ENCODE measurements around the gene RCVRN. TPM values are rescaled to one million over a fixed set of nuclear protein-coding genes. Genes with fewer than 3 reads are reported as not detected.

RCVRN gene
- total and polyA plus RNA-seq, 7 donors = 0.07 to 1.2 (median 0.36) TPM; not detected in 2

DNA sequence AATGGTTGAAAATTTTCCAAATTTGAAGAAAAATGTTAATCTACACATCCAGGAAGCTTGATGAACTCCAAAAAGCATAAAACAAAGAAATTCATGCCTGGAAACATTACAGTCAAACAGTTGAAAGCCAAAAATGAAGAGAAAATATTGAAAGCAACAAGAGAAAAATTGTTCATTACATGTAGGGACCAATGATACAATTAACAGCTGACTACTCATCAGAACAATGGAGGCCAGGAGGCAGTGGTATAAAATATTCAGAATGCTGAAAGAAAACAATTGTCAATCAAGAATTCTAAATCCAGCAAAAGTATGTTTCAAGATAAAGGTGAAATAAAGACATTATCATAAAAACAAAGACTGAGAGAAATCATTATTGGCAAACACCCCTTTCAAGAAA, 21.6 kb downstream of the RCVRN start:
- Histone ChIP-seq H3K36me3 (no peaks in the 10 kb centered on the region), H3K27me3 (no peaks in the 10 kb centered on the region), H3K4me3 (no peak overlapping the region), H3K27ac (no peak overlapping the region), H3K4me1 (no peaks in the 10 kb centered on the region), H3K9me3 (peaks cover 2 to 11% (median 6%) of the 10 kb centered on the region in 4 donors)
- no peak for DNase-seq
- intact Hi-C loops (cut with DNase I) = no loop called here
- TF ChIP-seq POLR2A (IDR thresholded peaks at IDR 0.05) (no peak), EP300 (IDR thresholded peaks at IDR 0.05) (no peak), POLR2AphosphoS5 (IDR thresholded peaks at IDR 0.05) (no peak)
- TF ChIP-seq, protein P1, sequence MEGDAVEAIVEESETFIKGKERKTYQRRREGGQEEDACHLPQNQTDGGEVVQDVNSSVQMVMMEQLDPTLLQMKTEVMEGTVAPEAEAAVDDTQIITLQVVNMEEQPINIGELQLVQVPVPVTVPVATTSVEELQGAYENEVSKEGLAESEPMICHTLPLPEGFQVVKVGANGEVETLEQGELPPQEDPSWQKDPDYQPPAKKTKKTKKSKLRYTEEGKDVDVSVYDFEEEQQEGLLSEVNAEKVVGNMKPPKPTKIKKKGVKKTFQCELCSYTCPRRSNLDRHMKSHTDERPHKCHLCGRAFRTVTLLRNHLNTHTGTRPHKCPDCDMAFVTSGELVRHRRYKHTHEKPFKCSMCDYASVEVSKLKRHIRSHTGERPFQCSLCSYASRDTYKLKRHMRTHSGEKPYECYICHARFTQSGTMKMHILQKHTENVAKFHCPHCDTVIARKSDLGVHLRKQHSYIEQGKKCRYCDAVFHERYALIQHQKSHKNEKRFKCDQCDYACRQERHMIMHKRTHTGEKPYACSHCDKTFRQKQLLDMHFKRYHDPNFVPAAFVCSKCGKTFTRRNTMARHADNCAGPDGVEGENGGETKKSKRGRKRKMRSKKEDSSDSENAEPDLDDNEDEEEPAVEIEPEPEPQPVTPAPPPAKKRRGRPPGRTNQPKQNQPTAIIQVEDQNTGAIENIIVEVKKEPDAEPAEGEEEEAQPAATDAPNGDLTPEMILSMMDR (IDR thresholded peaks at IDR 0.05) = no peak

DNA sequence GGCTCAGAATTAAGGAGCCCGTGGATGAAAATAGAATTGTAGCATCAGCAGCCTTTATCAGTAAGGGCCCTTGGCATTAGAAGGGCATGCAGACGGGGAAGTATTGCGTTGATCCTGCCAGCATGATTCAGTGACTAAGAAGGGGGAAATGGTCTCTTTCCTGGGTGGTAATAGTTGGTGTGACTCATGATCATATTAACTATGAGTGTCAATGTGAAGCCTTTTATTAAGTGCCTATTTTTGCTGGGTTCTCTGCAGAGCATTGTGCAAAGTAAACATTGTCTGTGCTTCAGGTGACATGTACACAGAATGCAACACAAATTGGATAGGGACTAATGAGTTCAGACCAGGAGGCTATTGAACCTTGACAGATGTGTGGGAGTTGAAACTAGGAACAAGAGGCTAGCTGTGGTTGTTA, 24.5 kb downstream of the RCVRN start:
- H3K27ac ChIP-seq = no peak overlapping the region
- intact Hi-C loops (cut with DNase I) = no loop called here
- no peaks in the 10 kb centered on the region for H3K36me3 ChIP-seq
- no peak for DNase-seq
- peaks cover 0 to 5% (median 4%) of the 10 kb centered on the region in 4 donors for H3K4me1 ChIP-seq
- 78 to 81% methylated on average over 3 of the region's 3 CpGs for WGBS, 2 donors
- H3K27me3 ChIP-seq = no peaks in the 10 kb centered on the region
- H3K9me3 ChIP-seq = peaks cover 2 to 11% (median 6%) of the 10 kb centered on the region in 4 donors
- TF ChIP-seq, protein P1 (IDR thresholded peaks at IDR 0.05) = no peak
- TF ChIP-seq EP300 (IDR thresholded peaks at IDR 0.05) (no peak), POLR2A (IDR thresholded peaks at IDR 0.05) (no peak), POLR2AphosphoS5 (IDR thresholded peaks at IDR 0.05) (no peak)
- no peak overlapping the region for H3K4me3 ChIP-seq

DNA sequence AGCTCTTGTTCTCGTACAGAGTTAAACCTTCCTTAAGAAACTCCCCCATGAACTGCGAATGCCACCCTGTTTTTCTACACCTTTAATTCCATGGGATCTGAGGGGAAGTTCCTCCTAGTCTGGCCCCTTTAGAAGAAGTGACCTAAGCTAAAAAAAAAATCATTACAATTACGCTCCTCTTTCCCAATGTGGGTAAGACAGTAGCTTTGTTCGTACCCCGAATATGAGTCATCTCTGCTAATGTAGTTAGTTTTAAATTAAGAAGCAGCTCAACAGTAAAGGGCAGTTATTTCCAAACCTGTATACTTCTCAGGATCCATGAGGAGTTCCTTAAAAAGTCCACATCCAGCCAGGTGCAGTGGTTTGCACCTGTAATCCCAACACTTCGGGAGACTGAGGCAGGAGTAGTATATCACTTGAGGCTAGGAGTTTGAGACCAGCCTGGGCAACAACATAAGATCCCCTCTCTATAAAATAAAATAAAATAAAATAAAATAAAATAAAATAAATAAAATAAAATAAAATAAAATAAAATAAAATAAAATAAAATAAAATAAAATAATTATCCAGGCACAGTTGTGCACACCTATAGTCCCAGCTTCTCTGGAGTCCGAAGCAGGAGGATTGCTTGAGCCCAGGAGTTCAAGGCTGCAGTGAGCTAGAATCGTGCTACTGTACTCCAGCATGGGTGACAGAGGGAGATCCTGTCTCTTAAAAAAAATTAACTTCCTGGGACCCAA, 26.1 kb downstream of the RCVRN start:
- H3K27me3 ChIP-seq = no peaks in the 10 kb centered on the region
- peaks cover 0 to 16% (median 10%) of the 10 kb centered on the region in 4 donors for H3K4me1 ChIP-seq
- no peak overlapping the region for H3K4me3 ChIP-seq
- intact Hi-C loops (cut with DNase I) = no loop called here
- no peak overlapping the region for H3K27ac ChIP-seq
- DNase-seq = no peak
- no peaks in the 10 kb centered on the region for H3K36me3 ChIP-seq
- 84 to 88% methylated on average over 8 of the region's 8 CpGs for WGBS, 2 donors
- peaks cover 2 to 11% (median 6%) of the 10 kb centered on the region in 4 donors for H3K9me3 ChIP-seq
- TF ChIP-seq POLR2AphosphoS5 (IDR thresholded peaks at IDR 0.05) (no peak), POLR2A (IDR thresholded peaks at IDR 0.05) (no peak), EP300 (IDR thresholded peaks at IDR 0.05) (no peak)
- TF ChIP-seq, protein P1 (IDR thresholded peaks at IDR 0.05) = no peak

DNA sequence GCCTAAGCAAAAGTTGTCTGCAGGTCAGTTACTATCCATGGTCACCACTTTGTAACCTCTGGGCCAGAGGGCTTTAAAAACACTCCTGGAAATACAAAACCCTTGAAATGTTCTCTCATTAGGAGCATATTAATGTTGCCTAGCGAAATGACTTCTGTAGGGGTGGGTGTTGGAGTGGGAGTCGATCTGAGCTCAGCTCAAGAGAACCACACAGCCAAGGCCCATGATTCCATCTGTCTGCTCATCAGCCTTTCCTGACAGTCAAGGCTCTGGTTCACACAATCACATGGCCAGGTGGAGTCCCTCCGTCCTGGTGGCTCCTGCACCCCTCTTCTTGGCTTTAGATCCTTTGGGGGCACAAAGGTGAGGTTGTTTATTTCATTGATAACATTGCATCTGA, 26.7 kb downstream of the RCVRN start:
- TF ChIP-seq EP300 (IDR thresholded peaks at IDR 0.05) (no peak), POLR2AphosphoS5 (IDR thresholded peaks at IDR 0.05) (no peak), POLR2A (IDR thresholded peaks at IDR 0.05) (no peak)
- TF ChIP-seq, protein P1 (IDR thresholded peaks at IDR 0.05) = no peak
- Histone ChIP-seq H3K36me3 (no peaks in the 10 kb centered on the region), H3K27ac (no peak overlapping the region), H3K4me3 (no peak overlapping the region), H3K27me3 (no peaks in the 10 kb centered on the region), H3K4me1 (peaks cover 0 to 16% (median 10%) of the 10 kb centered on the region in 4 donors), H3K9me3 (peaks cover 2 to 11% (median 5%) of the 10 kb centered on the region in 4 donors)
- DNase-seq = no peak
- WGBS, 2 donors = 73 to 77% methylated on average over 3 of the region's 3 CpGs
- intact Hi-C loops (cut with DNase I) = no loop called here
